Measurements from ENCODE around the gene ATG3.
"Not testable (repeated sequence)": the region's sequence is repeated elsewhere in the genome, so short reads cannot be mapped to it uniquely, and the experiment has no call there.

The ATG3 gene

DNA sequence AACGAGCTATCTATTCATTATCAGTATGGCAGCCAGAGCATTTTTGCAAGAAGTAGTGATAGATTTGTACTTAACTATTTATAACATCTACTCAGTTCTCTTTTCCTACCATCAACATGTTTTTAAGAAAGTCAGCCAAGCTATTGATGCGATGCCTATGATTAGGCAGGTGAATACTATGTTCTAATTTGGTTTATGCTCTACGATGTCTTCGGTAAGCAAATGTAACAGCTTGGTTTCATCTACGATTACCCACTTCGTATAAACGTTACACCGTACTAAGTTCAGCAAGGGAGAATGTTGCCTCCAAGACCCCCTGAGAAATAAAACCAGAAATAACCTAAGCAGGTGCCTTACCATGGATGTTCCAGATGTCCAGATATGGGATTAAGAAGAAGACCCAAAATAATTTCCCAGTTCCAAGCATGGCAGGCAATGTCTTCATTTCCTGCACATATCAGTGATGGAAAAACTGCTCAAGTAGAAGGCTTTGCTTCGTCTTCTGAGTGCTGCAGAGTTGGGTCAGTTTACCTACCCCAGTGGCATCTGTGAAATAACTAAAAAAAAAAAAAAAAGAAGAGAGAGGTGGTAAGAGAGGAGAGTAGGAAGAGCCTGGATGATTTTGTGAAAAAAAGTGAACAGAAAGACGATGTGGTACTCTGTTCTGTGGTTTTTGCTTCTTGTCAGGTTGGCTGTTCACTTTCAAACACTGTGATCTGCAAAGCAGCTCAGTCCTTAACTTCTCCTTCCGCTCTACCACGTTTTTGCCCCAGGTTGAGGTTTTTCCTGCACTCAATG, 62.6 kb downstream of the ATG3 start, which contains the start of gene BTLA:
Gene BTLA, minus strand, starts transcription at position 559 of the 798 bp plus-strand sequence. Its CDS starts 114 bp downstream, at position 445.
- DNase-seq (ENCODE audit: low spot score) = no peak

GRCh38 chr3:112497897-112498548, 63.7 kb downstream of the ATG3 start:
- DNase-seq (ENCODE audit: low spot score) = no peak

DNA sequence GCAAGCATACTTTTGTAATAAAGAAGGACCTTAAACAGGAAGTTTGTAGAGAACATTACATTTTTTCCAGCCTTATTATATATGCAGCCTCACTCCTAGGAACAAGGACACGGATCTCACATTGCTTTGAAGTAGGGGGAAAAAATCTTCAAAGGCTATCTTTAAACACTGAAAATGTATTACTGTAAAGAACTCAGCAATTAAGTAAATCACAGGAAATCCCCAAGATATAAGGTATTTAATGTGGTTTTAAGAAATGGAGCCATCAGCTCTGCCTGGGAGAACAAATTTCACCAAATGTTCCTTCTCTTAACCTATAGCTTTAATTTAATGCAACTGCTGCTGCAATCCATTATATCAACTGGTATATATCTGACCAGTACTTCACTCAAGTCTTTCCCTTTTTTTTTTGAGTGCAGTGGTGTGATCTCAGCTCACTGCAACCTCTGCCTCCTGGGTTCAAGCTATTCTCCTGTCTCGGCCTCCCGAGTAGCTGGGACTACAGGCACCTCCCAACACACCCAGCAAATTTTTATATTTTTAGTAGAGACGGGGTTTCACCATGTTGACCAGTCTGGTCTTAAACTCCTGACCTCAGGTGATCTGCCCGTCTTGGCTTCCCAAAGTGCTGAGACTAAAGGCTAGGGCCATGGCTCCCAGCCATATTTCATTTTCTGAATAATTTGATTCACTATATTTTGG, 65.2 kb downstream of the ATG3 start:
- DNase-seq (ENCODE audit: low spot score) = no peak

DNA sequence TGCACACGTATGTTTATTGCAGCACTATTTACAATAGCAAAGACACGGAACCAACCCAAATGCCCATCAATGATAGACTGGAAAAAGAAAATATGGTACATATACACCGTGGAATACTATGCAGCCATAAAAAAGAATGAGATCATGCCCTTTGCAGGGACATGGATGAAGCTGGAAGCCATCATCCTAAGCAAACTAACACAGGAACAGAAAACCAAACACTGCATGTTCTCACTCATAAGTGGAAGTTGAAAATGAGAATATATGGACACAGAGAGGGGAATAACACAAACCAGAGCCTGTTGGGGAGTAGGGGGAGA, 67.4 kb downstream of the ATG3 start:
- DNase-seq (ENCODE audit: low spot score) = not testable (repeated sequence)

DNA sequence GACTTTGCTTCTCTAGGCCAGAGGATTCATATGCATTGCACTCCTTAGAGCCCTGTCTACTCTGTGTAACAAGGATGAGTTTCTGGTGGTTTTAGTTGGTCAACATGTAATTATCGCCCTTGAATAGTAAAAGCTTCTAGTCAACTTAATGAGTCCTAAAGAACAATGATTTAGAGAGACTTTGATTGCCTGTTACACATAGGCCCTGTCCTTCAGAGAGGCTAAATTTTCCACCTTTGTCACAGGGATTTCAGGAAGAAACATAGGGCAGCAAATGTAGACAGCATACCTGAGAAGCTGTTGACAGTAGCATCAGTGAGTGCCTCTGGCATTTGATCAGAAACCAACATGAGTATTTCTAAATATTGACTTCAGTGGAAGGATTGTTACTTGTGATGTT, 69.6 kb downstream of the ATG3 start:
- no peak for DNase-seq (ENCODE audit: low spot score)

DNA sequence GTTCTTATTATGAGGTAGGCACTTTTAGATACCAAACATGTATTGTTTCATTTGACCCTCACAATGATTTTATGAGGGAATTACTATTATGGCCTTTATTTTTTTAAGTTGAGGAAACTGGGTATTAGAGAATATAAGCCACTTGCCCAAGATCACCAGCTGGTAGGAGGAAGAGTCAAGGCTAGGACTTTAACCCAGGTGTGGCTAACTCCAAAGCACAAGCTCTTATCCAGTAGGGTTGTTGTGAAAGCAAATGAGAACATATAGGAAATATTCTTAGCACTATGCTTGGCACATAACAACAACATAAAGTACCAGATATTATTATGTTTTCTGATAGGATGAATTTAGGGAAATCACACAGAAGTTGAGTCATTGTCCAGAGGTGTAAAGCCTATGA, 70.4 kb downstream of the ATG3 start:
- no peak for DNase-seq (ENCODE audit: low spot score)

DNA sequence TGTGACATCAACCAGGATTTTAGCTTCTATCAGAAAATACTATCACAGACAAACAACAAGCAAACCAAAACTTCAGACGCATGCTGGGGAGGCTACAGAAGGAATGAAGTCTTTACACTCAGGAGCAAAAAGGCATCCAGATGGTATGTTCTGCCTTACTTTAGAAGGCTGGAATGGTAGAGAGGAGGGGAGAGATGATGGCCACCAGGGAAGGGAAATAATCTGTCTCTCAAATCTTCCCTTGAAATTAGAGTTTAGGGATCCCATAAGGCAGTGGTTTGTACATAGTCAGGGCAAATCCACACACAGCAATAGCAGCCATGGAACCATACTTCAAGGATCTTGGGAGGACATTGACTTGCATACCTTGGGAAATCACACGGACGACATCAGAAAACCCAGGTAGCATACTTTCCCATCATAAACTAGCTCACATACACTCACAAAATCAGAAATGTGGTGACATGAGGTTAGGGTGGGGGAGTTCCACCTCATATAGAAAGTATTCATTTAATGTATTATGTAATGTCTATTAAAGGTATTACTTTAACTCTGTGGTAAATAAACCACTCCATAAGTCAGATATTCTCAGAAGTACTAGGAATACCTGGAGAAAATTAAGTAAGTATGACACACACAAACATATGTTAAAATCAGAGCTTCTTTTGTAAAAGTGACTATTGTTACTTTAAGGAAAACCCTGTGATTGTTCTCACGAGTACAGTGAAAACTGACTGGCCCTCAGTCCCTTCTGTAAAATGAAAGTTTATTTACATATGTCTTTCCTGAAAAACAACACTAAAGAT, 71.9 kb downstream of the ATG3 start:
- no peak for DNase-seq (ENCODE audit: low spot score)

GRCh38 chr3:112486811-112487505, 74.8 kb downstream of the ATG3 start:
- no peak for DNase-seq (ENCODE audit: low spot score)

- DNase-seq (ENCODE audit: low spot score) = no peak
Observed at GRCh38 chr3:112484352-112484751, 77.4 kb downstream of the ATG3 start.

- DNase-seq (ENCODE audit: low spot score) = no peak
Observed at GRCh38 chr3:112482675-112483074, 79.1 kb downstream of the ATG3 start.

All from AG08396 (cell line).